ENCODE measurements around the gene DR1.

Gene DR1

DNA sequence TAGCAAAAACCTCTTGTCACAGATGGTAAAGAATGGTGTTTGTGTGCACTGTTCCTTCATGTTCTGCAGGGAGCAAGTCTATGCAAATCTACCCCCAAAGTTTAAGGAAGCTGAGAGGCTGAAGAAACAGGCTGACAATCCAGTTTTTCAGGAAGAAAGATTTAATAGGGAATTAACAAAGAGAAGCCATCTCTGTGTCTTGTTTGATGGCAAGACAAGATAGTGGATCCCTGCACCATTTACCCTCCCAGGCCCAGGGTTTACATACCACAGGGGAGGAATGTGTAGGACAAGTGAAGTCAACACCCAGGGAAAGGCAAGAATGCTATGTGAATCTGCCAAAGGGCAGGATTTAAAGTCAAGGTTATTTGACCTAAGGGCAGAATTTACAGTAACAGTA is 54.1 kb downstream of the DR1 start:
- no peaks in the 10 kb centered on the region for H3K36me3 Mint-ChIP-seq (ENCODE audit: low read depth)
- no peaks in the 10 kb centered on the region for H3K27me3 Mint-ChIP-seq
- no peaks in the 10 kb centered on the region for H3K9me3 Mint-ChIP-seq
- no peaks in the 10 kb centered on the region for H3K4me1 Mint-ChIP-seq (ENCODE audit: low read depth)
- H3K27ac Mint-ChIP-seq = no peak overlapping the region
- no peak overlapping the region for H3K4me3 Mint-ChIP-seq

- Mint-ChIP-seq H3K36me3 (ENCODE audit: low read depth) (no peaks in the 10 kb centered on the region), H3K27ac (no peak overlapping the region), H3K4me3 (no peak overlapping the region), H3K27me3 (no peaks in the 10 kb centered on the region), H3K4me1 (ENCODE audit: low read depth) (no peaks in the 10 kb centered on the region), H3K9me3 (no peaks in the 10 kb centered on the region)
Measured at GRCh38 chr1:93408203-93408602, 62.5 kb downstream of the DR1 start.

- H3K9me3 Mint-ChIP-seq = no peaks in the 10 kb centered on the region
- no peak overlapping the region for H3K27ac Mint-ChIP-seq
- no peaks in the 10 kb centered on the region for H3K36me3 Mint-ChIP-seq (ENCODE audit: low read depth)
- peaks cover 8% of the 10 kb centered on the region for H3K27me3 Mint-ChIP-seq
- H3K4me3 Mint-ChIP-seq = no peak overlapping the region
- no peaks in the 10 kb centered on the region for H3K4me1 Mint-ChIP-seq (ENCODE audit: low read depth)
Measured at GRCh38 chr1:93411000-93411399, 65.3 kb downstream of the DR1 start.

GRCh38 chr1:93414749-93415148 is 69.0 kb downstream of the DR1 start:
- Mint-ChIP-seq H3K4me1 (ENCODE audit: low read depth) (no peaks in the 10 kb centered on the region), H3K36me3 (ENCODE audit: low read depth) (no peaks in the 10 kb centered on the region), H3K4me3 (no peak overlapping the region), H3K9me3 (no peaks in the 10 kb centered on the region), H3K27ac (no peak overlapping the region), H3K27me3 (peaks cover 13% of the 10 kb centered on the region)

DNA sequence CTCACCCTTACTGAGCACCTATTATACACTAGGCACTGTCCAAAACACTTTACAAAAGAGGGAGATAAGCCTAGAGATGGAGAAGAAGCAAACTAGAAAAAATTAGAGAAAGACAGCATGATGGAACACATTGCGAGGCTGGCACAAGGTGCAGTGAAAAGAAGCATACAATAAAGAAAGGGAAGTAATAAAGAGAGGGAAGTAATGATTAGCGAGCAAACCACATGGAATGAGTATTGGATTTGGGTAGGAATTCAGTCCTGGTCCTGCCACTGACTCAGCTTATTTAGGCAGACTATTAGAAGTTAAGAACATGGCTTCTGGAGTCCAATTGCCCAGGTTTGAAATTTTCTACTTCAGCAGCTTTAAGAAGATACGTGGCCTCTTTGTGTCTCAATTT is 69.6 kb downstream of the DR1 start:
- Mint-ChIP-seq H3K36me3 (ENCODE audit: low read depth) (no peaks in the 10 kb centered on the region), H3K9me3 (no peaks in the 10 kb centered on the region), H3K27me3 (peaks cover 13% of the 10 kb centered on the region), H3K4me1 (ENCODE audit: low read depth) (no peaks in the 10 kb centered on the region), H3K4me3 (no peak overlapping the region), H3K27ac (no peak overlapping the region)

GRCh38 chr1:93416183-93416582 is 70.5 kb downstream of the DR1 start:
- Mint-ChIP-seq H3K27me3 (peaks cover 13% of the 10 kb centered on the region), H3K27ac (no peak overlapping the region), H3K36me3 (ENCODE audit: low read depth) (no peaks in the 10 kb centered on the region), H3K4me3 (no peak overlapping the region), H3K9me3 (no peaks in the 10 kb centered on the region), H3K4me1 (ENCODE audit: low read depth) (no peaks in the 10 kb centered on the region)

All from stimulated activated naive CD8-positive, alpha-beta T cell treated with anti-CD3 and anti-CD28 coated beads, Interleukin-15, Interleukin-2, amounts not matched to agents 100 ng/mL and 50 ng/mL, for 24 hours (primary cell).